Fibroblast of lung (primary cell): Measurements from ENCODE around the gene ACOXL. TPM values are rescaled to one million over a fixed set of nuclear protein-coding genes. Genes with fewer than 3 reads are reported as not detected.

Experiments used
- DNase-seq, 2 donors: peaks; one replicate each; pipeline versions ENCODE4 v3.0.0 to v3.0.0-alpha.2; 2010; ENCODE audit warnings: low read depth in 2 of 2
- H2AFZ ChIP-seq: 2 replicates; pipeline ENCODE4 v1.5.1; 2012; ENCODE audit warnings: low read length, control low read depth, inconsistent platforms
- H3K27ac ChIP-seq: 2 replicates; pipeline ENCODE4 v1.5.1; 2011; ENCODE audit warnings: low read length, control low read depth; ENCODE audit not compliant: insufficient read depth
- H3K27me3 ChIP-seq: 2 replicates; pipeline ENCODE4 v1.5.1; 2011; ENCODE audit warnings: mild to moderate bottlenecking, low read length; ENCODE audit not compliant: control insufficient read depth, insufficient read depth
- H3K36me3 ChIP-seq: 2 replicates; pipeline ENCODE4 v1.5.1; 2011; ENCODE audit warnings: low read length; ENCODE audit not compliant: control insufficient read depth, insufficient read depth
- H3K4me1 ChIP-seq: 2 replicates; pipeline ENCODE4 v1.5.1; 2011; ENCODE audit warnings: low read length; ENCODE audit not compliant: control insufficient read depth, insufficient read depth; ENCODE audit errors: extremely low read depth
- H3K4me2 ChIP-seq: 2 replicates; pipeline ENCODE4 v1.5.1; 2011; ENCODE audit warnings: low read length, control low read depth; ENCODE audit not compliant: insufficient read depth; ENCODE audit errors: extremely low read depth
- H3K4me3 ChIP-seq, 4 experiments: fragments of 200-600 bp in 1 of 4; sonication (generic) in 1 of 4; replicated peaks in 1 of 4; 2 replicates each; pipeline ENCODE4 v1.5.1; 2011 to 2016; ENCODE audit warnings: low read length in 4 of 4, low read depth in 3 of 4, mild to moderate bottlenecking in 3 of 4, control low read depth in 2 of 4, inconsistent platforms in 1 of 4, mixed read lengths in 1 of 4; ENCODE audit not compliant: insufficient read depth in 1 of 4; ENCODE audit errors: control extremely low read depth in 1 of 4
- H3K79me2 ChIP-seq: 2 replicates; pipeline ENCODE4 v1.5.1; 2012; ENCODE audit warnings: mild to moderate bottlenecking, low read length, inconsistent platforms; ENCODE audit not compliant: control insufficient read depth, insufficient read depth
- H3K9ac ChIP-seq: 2 replicates; pipeline ENCODE4 v1.5.1; 2011; ENCODE audit warnings: mild to moderate bottlenecking, low read length, control low read depth; ENCODE audit not compliant: insufficient read depth
- H3K9me3 ChIP-seq: 2 replicates; pipeline ENCODE4 v1.5.1; 2012; ENCODE audit warnings: low read depth, low read length; ENCODE audit not compliant: control insufficient read depth, insufficient read depth
- H4K20me1 ChIP-seq: 2 replicates; pipeline ENCODE4 v1.5.1; 2011; ENCODE audit warnings: low read length; ENCODE audit not compliant: control insufficient read depth, insufficient read depth; ENCODE audit errors: extremely low read depth
- EZH2 ChIP-seq: IDR thresholded peaks from 2 replicates; pipeline ENCODE4 v1.5.1; 2012; ENCODE audit warnings: low read length, control low read depth, mild to moderate bottlenecking; ENCODE audit errors: missing control alignments
- polyA plus RNA-seq, 2 donors: library from polyadenylated mRNA; depleted of rRNA in 1 of 2; stranded (reverse) in 1 of 2; unstranded in 1 of 2; fragments of >200 nt; gene quantifications; 2 replicates each; pipeline ENCODE4 v1.2.1, GENCODE V29; 2011 to 2012; ENCODE audit warnings: missing spikeins in 1 of 2
- total RNA-seq: library from RNA; depleted of rRNA; stranded (reverse); fragments of >200 nt; gene quantifications from 2 replicates; pipeline ENCODE4 v1.2.1, GENCODE V29; 2014
- TF ChIP-seq, protein P1 (sequence below), 2 donors: IDR thresholded peaks in 1 of 2; conservative IDR thresholded peaks in 1 of 2; 1 replicate in 1 of 2; 2 replicates in 1 of 2; pipeline ENCODE4 v1.5.1; 2011 to 2012; ENCODE audit warnings: low read length in 2 of 2, control low read depth in 1 of 2, inconsistent platforms in 1 of 2, low read depth in 1 of 2, mild to moderate bottlenecking in 1 of 2

Gene ACOXL
- total and polyA plus RNA-seq, 2 donors (not counting 1 experiment from before 2014, with no cell fraction given) = not detected

DNA sequence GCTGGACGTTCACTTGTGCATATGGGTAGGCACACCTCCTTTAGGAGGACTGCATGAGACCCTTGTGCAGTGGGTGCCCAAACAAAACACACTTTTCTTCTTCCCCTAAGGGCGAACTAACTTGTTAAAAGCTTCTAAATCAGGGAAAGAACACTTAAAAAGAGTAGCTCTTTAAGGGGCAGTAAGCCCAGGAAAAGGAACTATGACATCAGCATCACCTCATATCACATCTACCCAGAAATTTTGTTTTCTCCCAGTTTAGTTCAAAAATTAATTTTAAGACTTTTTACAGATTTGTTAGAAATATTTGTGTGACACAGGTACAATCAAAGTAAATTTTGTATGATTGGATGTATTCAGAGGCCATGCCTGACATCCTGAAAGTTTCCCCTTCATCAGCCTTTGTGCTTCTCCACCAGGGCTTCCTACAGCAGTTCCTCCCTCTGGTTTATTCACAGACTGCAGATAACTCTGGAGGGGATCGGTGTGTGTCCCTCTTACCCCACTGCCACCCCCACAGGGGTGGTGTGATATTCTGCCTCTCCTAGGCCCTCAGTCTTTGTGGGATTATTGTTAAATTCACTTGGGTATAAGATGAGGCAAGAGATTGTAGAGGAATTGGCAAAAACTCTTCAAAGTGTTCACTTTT, 416.0 kb downstream of the ACOXL start:
- H3K9ac ChIP-seq = no peak overlapping the region
- H3K36me3 ChIP-seq = no peaks in the 10 kb centered on the region
- H2AFZ ChIP-seq = no peak overlapping the region
- no peak overlapping the region for H3K4me3 ChIP-seq
- no peak overlapping the region for H3K4me2 ChIP-seq
- TF ChIP-seq EZH2 = no peak
- TF ChIP-seq, protein P1, sequence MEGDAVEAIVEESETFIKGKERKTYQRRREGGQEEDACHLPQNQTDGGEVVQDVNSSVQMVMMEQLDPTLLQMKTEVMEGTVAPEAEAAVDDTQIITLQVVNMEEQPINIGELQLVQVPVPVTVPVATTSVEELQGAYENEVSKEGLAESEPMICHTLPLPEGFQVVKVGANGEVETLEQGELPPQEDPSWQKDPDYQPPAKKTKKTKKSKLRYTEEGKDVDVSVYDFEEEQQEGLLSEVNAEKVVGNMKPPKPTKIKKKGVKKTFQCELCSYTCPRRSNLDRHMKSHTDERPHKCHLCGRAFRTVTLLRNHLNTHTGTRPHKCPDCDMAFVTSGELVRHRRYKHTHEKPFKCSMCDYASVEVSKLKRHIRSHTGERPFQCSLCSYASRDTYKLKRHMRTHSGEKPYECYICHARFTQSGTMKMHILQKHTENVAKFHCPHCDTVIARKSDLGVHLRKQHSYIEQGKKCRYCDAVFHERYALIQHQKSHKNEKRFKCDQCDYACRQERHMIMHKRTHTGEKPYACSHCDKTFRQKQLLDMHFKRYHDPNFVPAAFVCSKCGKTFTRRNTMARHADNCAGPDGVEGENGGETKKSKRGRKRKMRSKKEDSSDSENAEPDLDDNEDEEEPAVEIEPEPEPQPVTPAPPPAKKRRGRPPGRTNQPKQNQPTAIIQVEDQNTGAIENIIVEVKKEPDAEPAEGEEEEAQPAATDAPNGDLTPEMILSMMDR (conservative IDR thresholded peaks at IDR 0.05 in 1 of 2, IDR thresholded peaks at IDR 0.05 in 1 of 2; ENCODE audit: low read depth in 1 of 2, low read length in 2 of 2) = no peak
- no peaks in the 10 kb centered on the region for H3K27me3 ChIP-seq
- H3K27ac ChIP-seq = no peak overlapping the region
- H3K4me1 ChIP-seq = no peaks in the 10 kb centered on the region
- DNase-seq = no peak
- H3K79me2 ChIP-seq = no peaks in the 10 kb centered on the region
- no peaks in the 10 kb centered on the region for H4K20me1 ChIP-seq
- no peaks in the 10 kb centered on the region for H3K9me3 ChIP-seq

DNA sequence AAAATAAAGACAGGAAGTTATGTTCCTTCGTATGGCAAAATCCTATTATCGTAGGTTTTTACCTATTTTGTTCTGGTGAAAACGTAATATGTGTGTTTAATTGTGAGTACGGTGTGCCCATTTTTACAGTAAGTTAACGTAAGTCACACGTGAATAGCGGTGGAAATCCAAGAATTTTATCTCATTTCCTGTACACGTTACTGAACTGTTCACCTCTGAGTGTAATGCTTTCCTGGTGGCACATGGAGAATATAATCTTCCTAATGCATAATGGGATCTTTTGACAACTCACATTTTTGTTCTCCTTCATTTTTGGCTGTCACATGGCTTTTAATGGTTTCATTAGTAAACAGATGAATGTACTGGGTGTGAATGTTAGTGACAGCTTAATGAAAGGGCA, 416.6 kb downstream of the ACOXL start:
- Histone ChIP-seq H2AFZ (no peak overlapping the region), H3K9me3 (no peaks in the 10 kb centered on the region), H3K4me2 (no peak overlapping the region), H4K20me1 (no peaks in the 10 kb centered on the region), H3K27ac (no peak overlapping the region), H3K9ac (no peak overlapping the region), H3K27me3 (no peaks in the 10 kb centered on the region), H3K79me2 (no peaks in the 10 kb centered on the region), H3K36me3 (no peaks in the 10 kb centered on the region), H3K4me1 (no peaks in the 10 kb centered on the region), H3K4me3 (no peak overlapping the region)
- no peak for TF ChIP-seq EZH2
- TF ChIP-seq, protein P1 (conservative IDR thresholded peaks at IDR 0.05 in 1 of 2, IDR thresholded peaks at IDR 0.05 in 1 of 2; ENCODE audit: low read depth in 1 of 2, low read length in 2 of 2) = no peak
- DNase-seq = no peak

DNA sequence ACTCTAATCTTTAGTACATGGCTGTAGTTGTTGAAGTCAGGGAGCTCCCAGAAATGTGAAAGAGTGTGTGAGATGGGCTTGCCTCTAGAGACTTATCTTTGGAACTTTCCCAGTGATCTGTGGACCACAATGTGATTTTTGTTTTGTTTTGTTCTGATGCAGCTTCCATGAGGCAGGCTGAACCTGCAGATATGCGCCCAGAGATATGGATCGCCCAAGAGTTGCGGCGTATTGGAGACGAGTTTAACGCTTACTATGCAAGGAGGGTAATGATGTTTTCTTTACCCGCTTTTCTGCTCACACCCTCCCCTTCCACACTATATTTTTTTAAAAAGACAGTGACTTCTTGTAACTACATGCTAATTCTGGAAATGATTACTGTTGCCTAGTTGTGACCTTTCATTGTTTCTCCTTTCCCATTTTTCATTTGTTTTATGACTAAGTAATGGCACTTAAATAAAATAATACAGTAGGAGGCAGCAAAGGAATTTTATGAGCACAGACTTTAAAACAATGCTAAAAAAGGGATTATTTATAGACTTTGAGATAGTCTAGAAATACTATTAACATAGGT, 417.6 kb downstream of the ACOXL start:
- H3K27me3 ChIP-seq = no peaks in the 10 kb centered on the region
- no peak for DNase-seq
- no peak for TF ChIP-seq EZH2
- TF ChIP-seq, protein P1 (conservative IDR thresholded peaks at IDR 0.05 in 1 of 2, IDR thresholded peaks at IDR 0.05 in 1 of 2; ENCODE audit: low read depth in 1 of 2, low read length in 2 of 2) = no peak
- H2AFZ ChIP-seq = no peak overlapping the region
- no peak overlapping the region for H3K27ac ChIP-seq
- H4K20me1 ChIP-seq = no peaks in the 10 kb centered on the region
- no peaks in the 10 kb centered on the region for H3K4me1 ChIP-seq
- H3K79me2 ChIP-seq = no peaks in the 10 kb centered on the region
- no peak overlapping the region for H3K4me3 ChIP-seq
- H3K36me3 ChIP-seq = no peaks in the 10 kb centered on the region
- H3K9ac ChIP-seq = no peak overlapping the region
- no peak overlapping the region for H3K4me2 ChIP-seq
- H3K9me3 ChIP-seq = no peaks in the 10 kb centered on the region
